H4 (cell line): ENCODE data around the gene RNU6-9. TPM values are rescaled to one million over a fixed set of nuclear protein-coding genes. Genes with fewer than 3 reads are reported as not detected.

Experiments used
- DNase-seq: peaks from one replicate; pipeline ENCODE4 v3.0.0-alpha.2; 2015; ENCODE audit warnings: low spot score
- total RNA-seq: library from RNA; depleted of rRNA; stranded (reverse); fragments of >200 nt; shearing (Covaris generic); gene quantifications from 2 replicates; pipeline ENCODE4 v1.2.3, GENCODE V29; 2014; rRNA removed

RNU6-9 gene
- total RNA-seq, 1 experiment from 2014 or later: not detected

- no peak for DNase-seq
These were observed 41.0 kb downstream of the RNU6-9 start for GRCh38 chr19:934197-934840.

GRCh38 chr19:934865-935479 is 41.7 kb downstream of the RNU6-9 start:
- peak; percentile 85 for DNase-seq

GRCh38 chr19:936175-936546 is 42.9 kb downstream of the RNU6-9 start:
- no peak for DNase-seq

GRCh38 chr19:937259-937694 is 44.0 kb downstream of the RNU6-9 start:
- no peak for DNase-seq

GRCh38 chr19:938233-938923 is 45.1 kb downstream of the RNU6-9 start:
- no peak for DNase-seq

GRCh38 chr19:939439-939838 is 46.2 kb downstream of the RNU6-9 start:
- no peak for DNase-seq

GRCh38 chr19:939922-940321 is 46.6 kb downstream of the RNU6-9 start:
- no peak for DNase-seq

- peak; percentile 77 for DNase-seq
These were observed 47.5 kb downstream of the RNU6-9 start for GRCh38 chr19:940591-941291.

GRCh38 chr19:941292-942132 is 48.2 kb downstream of the RNU6-9 start:
- DNase-seq: no peak

- no peak for DNase-seq
These were observed 48.9 kb downstream of the RNU6-9 start for GRCh38 chr19:942133-942645.

Other genes with a start within 250 kb of the RNU6-9 start
- 23.8 and 27.4 TPM in 2 replicates for gene RNF126, start 230.3 kb upstream of the RNU6-9 start, total RNA-seq
- 35.6 and 45.6 TPM in 2 replicates for gene FSTL3, start 217.1 kb upstream of the RNU6-9 start, total RNA-seq
- not detected in 2 replicates for gene PRSS57, start 198.0 kb upstream of the RNU6-9 start, total RNA-seq
- 3.7 and 5.8 TPM in 2 replicates for gene PALM, start 184.5 kb upstream of the RNU6-9 start, total RNA-seq
- not detected in 2 replicates for gene MISP, start 142.4 kb upstream of the RNU6-9 start, total RNA-seq
- gene PTBP1, start 96.0 kb upstream of the RNU6-9 start, total RNA-seq: 131 and 138 TPM in 2 replicates
- 0.14 TPM in 1 of 2 replicates, not detected in the other for gene PLPPR3, start 71.5 kb upstream of the RNU6-9 start, total RNA-seq
- gene AZU1, start 65.6 kb upstream of the RNU6-9 start, total RNA-seq: not detected in 2 replicates
- gene PRTN3, start 52.5 kb upstream of the RNU6-9 start, total RNA-seq: 0.72 TPM in 1 of 2 replicates, not detected in the other
- not detected in 2 replicates for gene ELANE, start 41.2 kb upstream of the RNU6-9 start, total RNA-seq
- gene CFD, start 33.8 kb upstream of the RNU6-9 start, total RNA-seq: 2.3 and 3.5 TPM in 2 replicates
- gene MED16, start 297 bp upstream of the RNU6-9 start, total RNA-seq: 16.6 and 27.4 TPM in 2 replicates
- 20.3 and 26.8 TPM in 2 replicates for gene R3HDM4, start 19.7 kb downstream of the RNU6-9 start, total RNA-seq
- gene KISS1R, start 23.8 kb downstream of the RNU6-9 start, total RNA-seq: not detected in 2 replicates
- 2.3 and 9.0 TPM in 2 replicates for gene ARID3A, start 32.6 kb downstream of the RNU6-9 start, total RNA-seq
- 61.9 and 77.2 TPM in 2 replicates for gene WDR18, start 90.9 kb downstream of the RNU6-9 start, total RNA-seq
- gene GRIN3B, start 106.9 kb downstream of the RNU6-9 start, total RNA-seq: 0.23 TPM in 1 of 2 replicates, not detected in the other
- gene TMEM259, start 127.6 kb downstream of the RNU6-9 start, total RNA-seq: 57.0 and 72.5 TPM in 2 replicates
- not detected in 2 replicates for gene RNU6-2, start 128.0 kb downstream of the RNU6-9 start, total RNA-seq
- gene CNN2, start 133.1 kb downstream of the RNU6-9 start, total RNA-seq: 111 and 123 TPM in 2 replicates
- 2.9 and 3.6 TPM in 2 replicates for gene ABCA7, start 146.6 kb downstream of the RNU6-9 start, total RNA-seq
- 2.4 and 3.2 TPM in 2 replicates for gene ARHGAP45, start 173.7 kb downstream of the RNU6-9 start, total RNA-seq
- 237 and 244 TPM in 2 replicates for gene POLR2E, start 201.9 kb downstream of the RNU6-9 start, total RNA-seq
- gene GPX4, start 210.5 kb downstream of the RNU6-9 start, total RNA-seq: 470 and 493 TPM in 2 replicates